Fibroblast of pulmonary artery (primary cell): ENCODE data around the gene PSTPIP1.

Source experiments
- DNase-seq: peaks from one replicate; pipeline ENCODE4 v3.0.0-alpha.2; 2010; ENCODE audit warnings: low read depth
- H3K4me3 ChIP-seq: replicated peaks from 2 replicates; pipeline ENCODE4 v1.5.1; 2011; ENCODE audit warnings: low read depth, mild to moderate bottlenecking, control low read depth, low read length, moderate library complexity
- TF ChIP-seq, protein P1 (sequence below): IDR thresholded peaks from 2 replicates; pipeline ENCODE4 v1.5.1; 2011; ENCODE audit warnings: mild to moderate bottlenecking, control low read depth, low read length, inconsistent platforms; ENCODE audit errors: missing control alignments

Gene PSTPIP1

DNA sequence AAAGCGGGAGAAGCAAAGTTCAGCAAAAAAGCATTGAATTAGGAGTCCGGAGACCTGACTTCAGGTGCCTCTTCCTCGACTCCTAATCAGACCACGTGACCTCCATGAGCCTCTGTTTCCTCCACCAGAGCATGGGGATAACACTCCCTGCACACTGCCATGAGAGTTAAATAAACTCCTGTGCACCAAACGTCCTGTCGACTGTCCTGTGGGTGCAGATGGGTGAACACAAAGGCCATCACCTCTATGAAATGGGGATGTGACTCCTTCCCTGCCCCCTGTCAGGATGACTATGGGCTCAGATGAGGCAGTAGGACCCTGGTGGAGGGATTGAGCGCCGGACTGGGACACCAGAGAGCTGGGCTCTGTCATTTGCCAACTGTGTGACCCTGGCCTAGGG lies 89.5 kb downstream of the PSTPIP1 start:
- TF ChIP-seq, protein P1, sequence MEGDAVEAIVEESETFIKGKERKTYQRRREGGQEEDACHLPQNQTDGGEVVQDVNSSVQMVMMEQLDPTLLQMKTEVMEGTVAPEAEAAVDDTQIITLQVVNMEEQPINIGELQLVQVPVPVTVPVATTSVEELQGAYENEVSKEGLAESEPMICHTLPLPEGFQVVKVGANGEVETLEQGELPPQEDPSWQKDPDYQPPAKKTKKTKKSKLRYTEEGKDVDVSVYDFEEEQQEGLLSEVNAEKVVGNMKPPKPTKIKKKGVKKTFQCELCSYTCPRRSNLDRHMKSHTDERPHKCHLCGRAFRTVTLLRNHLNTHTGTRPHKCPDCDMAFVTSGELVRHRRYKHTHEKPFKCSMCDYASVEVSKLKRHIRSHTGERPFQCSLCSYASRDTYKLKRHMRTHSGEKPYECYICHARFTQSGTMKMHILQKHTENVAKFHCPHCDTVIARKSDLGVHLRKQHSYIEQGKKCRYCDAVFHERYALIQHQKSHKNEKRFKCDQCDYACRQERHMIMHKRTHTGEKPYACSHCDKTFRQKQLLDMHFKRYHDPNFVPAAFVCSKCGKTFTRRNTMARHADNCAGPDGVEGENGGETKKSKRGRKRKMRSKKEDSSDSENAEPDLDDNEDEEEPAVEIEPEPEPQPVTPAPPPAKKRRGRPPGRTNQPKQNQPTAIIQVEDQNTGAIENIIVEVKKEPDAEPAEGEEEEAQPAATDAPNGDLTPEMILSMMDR = no peak
- DNase-seq = no peak
- no peak overlapping the region for H3K4me3 ChIP-seq

GRCh38 chr15:77085297-77085696 lies 90.4 kb downstream of the PSTPIP1 start:
- TF ChIP-seq, protein P1 = no peak
- peak; percentile 49 for DNase-seq
- H3K4me3 ChIP-seq = no peak overlapping the region
